AG09319 (cell line): ENCODE measurements around the gene TLE5.

Experiments used
- DNase-seq: peaks from one replicate; pipeline ENCODE4 v3.0.0-alpha.2; 2010; ENCODE audit warnings: low read depth; ENCODE audit errors: extremely low read depth
- TF ChIP-seq, protein P1 (sequence below): IDR thresholded peaks from 2 replicates; pipeline ENCODE4 v1.5.1; 2011; ENCODE audit warnings: low read depth, mild to moderate bottlenecking, inconsistent platforms, low read length, moderate library complexity

Gene TLE5

DNA sequence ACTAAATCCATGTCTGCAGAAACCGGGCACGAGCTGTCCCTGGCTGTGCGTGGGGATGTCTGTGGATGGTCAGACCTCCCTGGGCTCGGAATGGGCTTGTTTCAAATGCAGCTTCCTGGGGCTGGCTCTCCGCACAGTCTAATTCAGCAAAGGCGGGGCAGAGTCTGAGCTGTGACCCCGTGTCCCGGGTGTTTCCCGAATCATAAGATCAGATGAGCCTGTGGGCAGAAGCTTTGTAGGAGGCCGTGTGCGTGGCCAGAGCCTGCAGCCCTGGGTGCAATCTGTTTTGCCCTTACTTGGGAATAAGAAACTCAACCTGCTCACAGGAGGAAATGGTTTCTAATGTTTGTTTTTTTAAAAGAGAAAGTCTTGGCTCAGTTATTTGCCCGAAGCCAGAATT lies 18.0 kb upstream of the TLE5 start:
- TF ChIP-seq, protein P1, sequence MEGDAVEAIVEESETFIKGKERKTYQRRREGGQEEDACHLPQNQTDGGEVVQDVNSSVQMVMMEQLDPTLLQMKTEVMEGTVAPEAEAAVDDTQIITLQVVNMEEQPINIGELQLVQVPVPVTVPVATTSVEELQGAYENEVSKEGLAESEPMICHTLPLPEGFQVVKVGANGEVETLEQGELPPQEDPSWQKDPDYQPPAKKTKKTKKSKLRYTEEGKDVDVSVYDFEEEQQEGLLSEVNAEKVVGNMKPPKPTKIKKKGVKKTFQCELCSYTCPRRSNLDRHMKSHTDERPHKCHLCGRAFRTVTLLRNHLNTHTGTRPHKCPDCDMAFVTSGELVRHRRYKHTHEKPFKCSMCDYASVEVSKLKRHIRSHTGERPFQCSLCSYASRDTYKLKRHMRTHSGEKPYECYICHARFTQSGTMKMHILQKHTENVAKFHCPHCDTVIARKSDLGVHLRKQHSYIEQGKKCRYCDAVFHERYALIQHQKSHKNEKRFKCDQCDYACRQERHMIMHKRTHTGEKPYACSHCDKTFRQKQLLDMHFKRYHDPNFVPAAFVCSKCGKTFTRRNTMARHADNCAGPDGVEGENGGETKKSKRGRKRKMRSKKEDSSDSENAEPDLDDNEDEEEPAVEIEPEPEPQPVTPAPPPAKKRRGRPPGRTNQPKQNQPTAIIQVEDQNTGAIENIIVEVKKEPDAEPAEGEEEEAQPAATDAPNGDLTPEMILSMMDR: no peak
- peak; percentile 20 for DNase-seq

- TF ChIP-seq, protein P1: no peak
- no peak for DNase-seq
Observed at GRCh38 chr19:3079578-3079977, 17.3 kb upstream of the TLE5 start.

DNA sequence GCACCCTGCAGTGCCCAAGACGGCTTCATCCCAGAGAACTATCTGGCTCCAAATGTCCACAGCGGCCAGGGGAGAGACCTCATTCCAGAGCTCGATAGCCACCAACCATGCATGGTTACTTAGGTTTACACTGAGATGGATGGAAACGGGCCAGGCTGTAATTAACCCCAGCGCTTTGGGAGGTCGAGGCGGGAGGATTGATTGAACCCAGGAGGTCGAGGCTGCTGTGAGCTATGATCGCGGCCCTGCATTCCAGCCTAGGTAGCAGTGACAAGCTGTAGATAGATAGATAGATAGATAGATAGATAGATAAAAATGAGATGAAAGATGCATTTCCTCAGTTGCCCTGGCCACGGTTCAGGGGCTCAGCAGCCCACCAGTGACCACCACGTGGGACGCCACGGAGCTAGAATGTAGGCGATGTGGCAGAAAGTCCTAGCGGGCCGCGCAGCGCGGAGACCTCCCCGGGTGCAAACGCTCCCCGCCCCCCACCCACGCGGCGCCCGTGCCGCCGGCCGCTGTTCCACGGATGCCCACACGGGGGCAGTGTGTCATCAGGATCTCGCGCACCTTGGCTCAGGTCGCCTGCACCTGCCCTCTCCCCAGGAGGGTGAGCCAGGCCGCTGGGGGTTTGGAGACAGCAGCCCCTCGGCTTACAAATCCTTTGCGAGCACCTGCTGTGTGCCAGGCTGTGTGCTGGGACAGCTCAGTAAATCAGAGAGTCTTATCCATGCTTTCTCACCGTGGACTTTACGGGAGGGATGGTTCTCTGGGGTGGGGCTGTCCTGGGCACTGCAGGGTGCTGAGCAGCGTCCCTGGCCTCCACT lies 13.5 kb upstream of the TLE5 start:
- TF ChIP-seq, protein P1: peak; percentile 79
- no peak for DNase-seq

DNA sequence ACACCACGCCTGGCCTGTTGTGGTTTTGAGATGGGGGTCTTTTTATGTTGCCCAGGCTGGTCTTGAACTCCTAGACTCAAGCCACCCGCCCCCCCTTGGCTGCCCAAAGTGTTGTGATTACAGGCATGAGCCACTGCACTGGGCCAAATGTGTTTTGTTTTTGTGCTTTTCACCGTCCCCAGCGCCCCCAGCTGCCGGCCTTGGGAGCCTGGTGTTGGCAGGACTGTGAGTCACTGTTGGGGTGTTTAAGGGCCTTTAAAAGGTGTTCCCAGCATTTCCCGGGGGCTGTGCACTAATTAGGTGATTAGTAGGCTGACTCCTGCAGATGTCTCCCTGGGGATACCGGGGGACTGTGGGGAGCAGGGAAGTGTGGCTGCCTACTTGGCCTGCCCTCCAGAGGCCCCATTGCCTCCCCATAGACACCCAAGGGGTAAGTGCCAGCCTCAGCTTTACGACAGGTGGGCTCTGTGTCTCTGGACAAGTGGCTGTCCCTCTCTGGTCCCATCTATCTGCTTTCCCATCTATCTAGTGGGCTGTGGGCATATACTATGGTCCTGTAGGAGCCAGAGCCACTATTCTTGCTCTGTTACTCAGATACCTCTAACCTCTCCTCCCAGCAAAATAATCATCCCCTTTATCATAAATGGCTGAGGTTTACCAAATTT lies 11.8 kb upstream of the TLE5 start:
- no peak for DNase-seq
- TF ChIP-seq, protein P1: no peak; the same call in 1 of the 2 replicates

DNA sequence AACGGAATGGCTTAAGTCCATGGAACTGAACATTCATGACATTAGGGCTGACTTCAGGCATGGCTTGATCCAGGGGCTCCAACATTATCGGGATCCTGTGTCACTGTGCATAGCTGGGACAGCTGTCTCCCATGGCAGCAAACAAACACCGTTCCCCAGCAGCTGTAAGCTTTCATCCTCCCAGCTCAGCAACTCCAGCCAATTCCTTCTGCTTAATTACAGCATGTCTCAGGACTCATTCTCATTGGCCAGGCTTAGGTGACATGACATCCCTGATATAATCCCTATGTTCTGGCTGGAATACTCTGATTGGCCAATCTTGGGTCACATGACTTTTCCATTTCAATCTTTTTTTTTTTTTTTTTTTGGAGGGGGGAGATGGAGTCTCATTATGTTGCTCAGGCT lies 10.9 kb upstream of the TLE5 start:
- DNase-seq: no peak
- TF ChIP-seq, protein P1: no peak

DNA sequence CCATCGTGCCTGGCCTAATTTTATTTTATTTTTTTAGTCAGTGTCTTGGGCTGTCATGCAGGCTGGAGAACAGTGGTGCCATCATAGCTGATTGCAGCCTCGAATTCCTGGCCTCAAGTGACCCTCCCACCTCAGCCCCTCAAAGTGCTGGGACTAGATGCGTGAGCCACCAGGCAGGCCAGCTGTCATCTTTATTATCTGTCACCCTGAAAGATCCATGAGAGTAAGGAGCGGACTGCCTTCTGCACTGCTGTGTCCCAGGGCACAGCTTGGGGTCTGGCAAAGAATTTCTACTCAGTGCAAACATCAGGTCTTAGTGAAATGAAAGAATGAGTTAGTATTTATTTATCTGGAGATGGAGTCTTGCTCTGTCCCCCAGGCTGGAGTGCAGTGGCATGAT lies 9.5 kb upstream of the TLE5 start:
- TF ChIP-seq, protein P1: no peak

DNA sequence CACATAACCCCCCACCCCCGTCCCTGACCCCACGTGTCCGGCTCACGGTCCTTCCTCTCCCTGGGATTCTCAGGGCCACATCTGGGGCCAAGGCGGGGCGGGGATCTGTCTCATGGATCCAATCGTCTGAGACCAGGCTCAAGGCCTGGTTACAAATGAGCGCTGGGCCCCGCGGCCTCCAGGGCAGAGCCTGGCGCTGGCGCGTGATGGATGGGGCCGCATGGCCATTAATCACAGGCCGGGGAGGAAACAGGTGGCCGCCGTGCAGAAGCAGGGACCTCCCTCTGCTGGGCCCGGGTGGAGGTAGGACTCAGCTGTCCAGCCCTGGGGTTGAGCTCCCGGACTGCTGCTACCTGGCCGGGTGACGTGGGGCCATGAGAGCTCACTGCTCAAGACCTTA lies 5.8 kb upstream of the TLE5 start:
- no peak for DNase-seq
- TF ChIP-seq, protein P1: no peak

More for the DNA sequence above, 9.5 kb upstream of the TLE5 start:
- DNase-seq: no peak
